ENCODE measurements around the gene PDZD4.

- TF ChIP-seq GATA2 (IDR thresholded peaks at IDR 0.05; ENCODE audit: low read depth, low read length) (no peak), GATA3 (IDR thresholded peaks at IDR 0.05; ENCODE audit: low read depth, low read length) (no peak)
Measured at GRCh38 chrX:153771415-153772315, 58.7 kb downstream of the PDZD4 start.
